Panc1 (cell line): ENCODE results near the gene HHAT. TPM values are rescaled to one million over a fixed set of nuclear protein-coding genes. Genes with fewer than 3 reads are reported as not detected.

ENCODE experiments used
- ATAC-seq: fragments of 200-7000 bp; cut with Tn5 transposase; 2 replicates; pipeline ENCODE4 v1.9.1; 2020; ENCODE audit warnings: mild to moderate bottlenecking, moderate library complexity
- BruUV-seq: library from RNA; stranded (reverse); fragments of 400-500 nt; replicated peaks from 2 replicates; lab custom pipeline; 2021; lab: Mats Ljungman, UMichigan
- CTCF ChIA-PET: fragments of 300-600 bp; sonication (Branson Sonifier 250); formaldehyde crosslinking; loops from one replicate; lab custom pipeline; 2022; ENCODE audit warnings: antibody characterized with exemption; lab: Charles Lee
- POLR2A ChIA-PET: fragments of 300-600 bp; sonication (Branson Sonifier 250); formaldehyde crosslinking; loops from one replicate; lab custom pipeline; 2022; ENCODE audit warnings: antibody characterized with exemption; lab: Charles Lee
- DNase-seq: peaks from one replicate; pipeline ENCODE4 v3.0.0-alpha.2; 2010; ENCODE audit warnings: low read depth, low spot score
- H3K27ac ChIP-seq: 2 replicates; pipeline ENCODE4 v1.5.1; 2011; ENCODE audit warnings: mild to moderate bottlenecking, low read length, inconsistent platforms
- H3K27me3 ChIP-seq: fragments of 200-500 bp; sonication (Bioruptor generic); 2 replicates; pipeline ENCODE4 v1.6.0; 2014; ENCODE audit warnings: low read length, inconsistent platforms; ENCODE audit not compliant: control insufficient read depth, insufficient read depth
- H3K36me3 ChIP-seq: fragments of 200-500 bp; sonication (Bioruptor generic); 2 replicates; pipeline ENCODE4 v1.5.1; 2014; ENCODE audit warnings: inconsistent platforms, mild to moderate bottlenecking, low read length, moderate library complexity; ENCODE audit not compliant: control insufficient read depth, insufficient read depth
- H3K4me1 ChIP-seq: 2 replicates; pipeline ENCODE4 v1.5.1; 2011; ENCODE audit warnings: inconsistent platforms, mild to moderate bottlenecking, low read length, moderate library complexity; ENCODE audit not compliant: control insufficient read depth, insufficient read depth
- H3K4me3 ChIP-seq, 2 experiments: 2 replicates each; pipeline ENCODE4 v1.5.1; 2011 to 2012; ENCODE audit warnings: low read depth in 2 of 2, low read length in 2 of 2, mild to moderate bottlenecking in 2 of 2, inconsistent platforms in 1 of 2, moderate library complexity in 1 of 2
- H3K9me3 ChIP-seq: fragments of 200-500 bp; sonication (Bioruptor generic); 2 replicates; pipeline ENCODE4 v1.5.1; 2014; ENCODE audit warnings: low read depth, mild to moderate bottlenecking, inconsistent platforms, low read length, moderate library complexity; ENCODE audit not compliant: control insufficient read depth, insufficient read depth
- CTCF ChIP-seq: fragments of 450-650 bp; IDR thresholded peaks from 2 replicates; pipeline ENCODE4 v1.5.1; 2017; ENCODE audit warnings: mild to moderate bottlenecking
- POLR2AphosphoS5 ChIP-seq: IDR thresholded peaks from 2 replicates; pipeline ENCODE4 v1.6.1; 2012; ENCODE audit warnings: mild to moderate bottlenecking, low read depth, low read length, moderate library complexity
- REST ChIP-seq, 2 experiments: IDR thresholded peaks; 2 replicates each; pipeline ENCODE4 v1.6.1; 2011 to 2012; ENCODE audit warnings: low read depth in 2 of 2, control low read depth in 1 of 2, low read length in 1 of 2, mild to moderate bottlenecking in 1 of 2, moderate library complexity in 1 of 2; ENCODE audit not compliant: insufficient read depth in 1 of 2
- SIN3A ChIP-seq: IDR thresholded peaks from 2 replicates; pipeline ENCODE4 v1.6.1; 2012; ENCODE audit warnings: low read depth, mild to moderate bottlenecking, low read length, moderate library complexity, borderline replicate concordance; ENCODE audit not compliant: insufficient read depth
- TCF7L2 ChIP-seq: IDR thresholded peaks from 2 replicates; pipeline ENCODE4 v1.6.1; 2011; ENCODE audit warnings: mild to moderate bottlenecking, low read depth, low read length, inconsistent platforms
- in situ Hi-C: cut with HindIII; loops from 2 replicates; pipeline ENCODE4 v1.10.0; 2016; ENCODE audit warnings: low sequenced_read_pairs, low pct_unique_long_range_greater_than_20kb
- intact Hi-C: fragments of 100-400 bp; cut with micrococcal nuclease; formaldehyde crosslinking; loops from one replicate; pipeline ENCODE4 v1.10.0; 2022; ENCODE audit not compliant: unreplicated experiment
- total RNA-seq: library from RNA; stranded (reverse); gene quantifications from one replicate; pipeline ENCODE4 v1.2.1, GENCODE V29; 2021; ENCODE audit not compliant: unreplicated experiment

HHAT gene
- total RNA-seq, 1 experiment from 2014 or later: 2.3 TPM

GRCh38 chr1:210689826-210690225 lies 361.1 kb downstream of the HHAT start:
- intact Hi-C loops (no loop called here), in situ Hi-C loops (no loop called here)
- ATAC-seq (no peak), DNase-seq (no peak)
- Histone ChIP-seq H3K36me3 (no peaks in the 10 kb centered on the region), H3K4me3 (no peak overlapping the region), H3K27me3 (no peaks in the 10 kb centered on the region), H3K27ac (no peak overlapping the region), H3K9me3 (no peaks in the 10 kb centered on the region), H3K4me1 (no peaks in the 10 kb centered on the region)
- TF ChIP-seq POLR2AphosphoS5 (no peak), SIN3A (no peak)
- ChIA-PET CTCF (no interaction called here), POLR2A (no interaction called here)
- no TSS peak for BruUV-seq

- no peaks in the 10 kb centered on the region for H3K4me1 ChIP-seq
- no peaks in the 10 kb centered on the region for H3K9me3 ChIP-seq
- ChIA-PET CTCF (no interaction called here), POLR2A (no interaction called here)
- ATAC-seq (no peak), DNase-seq (no peak)
- no peaks in the 10 kb centered on the region for H3K36me3 ChIP-seq
- intact Hi-C loops (no loop called here), in situ Hi-C loops (no loop called here)
- H3K27ac ChIP-seq: no peak overlapping the region
- H3K4me3 ChIP-seq: no peak overlapping the region
- H3K27me3 ChIP-seq: no peaks in the 10 kb centered on the region; the same call in 1 of the 2 replicates
- no TSS peak for BruUV-seq
- no peak for TF ChIP-seq POLR2AphosphoS5
- no peak for TF ChIP-seq SIN3A
Measured at GRCh38 chr1:210690236-210690635, 361.5 kb downstream of the HHAT start.

GRCh38 chr1:210691039-210691610 lies 362.4 kb downstream of the HHAT start:
- in situ Hi-C loops: no loop called here
- Histone ChIP-seq H3K27ac (no peak overlapping the region), H3K9me3 (no peaks in the 10 kb centered on the region), H3K4me3 (no peak overlapping the region), H3K27me3 (no peaks in the 10 kb centered on the region; the same call in 1 of the 2 replicates), H3K36me3 (no peaks in the 10 kb centered on the region), H3K4me1 (no peaks in the 10 kb centered on the region)
- POLR2A ChIA-PET: no interaction called here
- DNase-seq (no peak), ATAC-seq (no peak)
- no TSS peak for BruUV-seq
- CTCF ChIA-PET: no interaction called here
- intact Hi-C loops: no loop called here
- TF ChIP-seq SIN3A (no peak), POLR2AphosphoS5 (no peak)

GRCh38 chr1:210692796-210693195 lies 364.1 kb downstream of the HHAT start:
- no peaks in the 10 kb centered on the region for H3K9me3 ChIP-seq
- DNase-seq: no peak
- no peak overlapping the region for H3K4me3 ChIP-seq
- ChIA-PET POLR2A (no interaction called here), CTCF (no interaction called here)
- no peak for ATAC-seq
- in situ Hi-C loops (no loop called here), intact Hi-C loops (no loop called here)
- no peaks in the 10 kb centered on the region; the same call in 1 of the 2 replicates for H3K27me3 ChIP-seq
- BruUV-seq: no TSS peak
- H3K36me3 ChIP-seq: no peaks in the 10 kb centered on the region
- TF ChIP-seq SIN3A (no peak), POLR2AphosphoS5 (no peak), REST (IDR thresholded peaks at IDR 0.05; ENCODE audit: insufficient read depth in 1 of 2, low read depth in 2 of 2, low read length in 1 of 2) (no peak), CTCF (no peak), TCF7L2 (no peak)
- no peak overlapping the region for H3K27ac ChIP-seq
- H3K4me1 ChIP-seq: no peaks in the 10 kb centered on the region
